ENCODE measurements around the gene IRX4.

IRX4 gene

DNA sequence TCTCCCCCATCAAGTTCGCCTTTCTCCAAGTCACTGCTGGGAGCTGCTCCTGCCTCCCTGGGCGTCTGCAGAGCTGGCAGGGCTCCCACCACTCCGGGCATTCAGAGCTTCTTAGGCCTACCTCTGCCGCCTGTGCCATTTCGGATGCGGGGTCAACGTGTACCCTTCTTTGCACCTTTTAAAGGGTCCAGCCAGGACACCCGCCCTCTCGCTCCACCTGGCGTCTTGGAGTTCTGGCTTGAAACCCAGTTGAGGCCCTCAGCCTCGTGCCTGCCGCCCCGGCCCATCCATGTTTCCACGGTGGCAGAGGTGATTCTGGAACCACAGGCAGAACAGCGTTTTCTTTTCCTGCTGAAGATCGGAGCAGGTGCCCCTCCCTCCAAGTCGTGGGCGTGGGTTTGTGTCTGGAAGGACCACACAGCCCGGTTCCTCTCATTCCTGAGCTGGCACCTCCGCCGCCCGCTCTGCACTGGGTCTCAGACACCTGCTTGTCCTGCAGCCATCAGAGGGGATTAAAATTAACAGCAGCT lies 48.6 kb downstream of the IRX4 start:
- no peak for DNase-seq

DNA sequence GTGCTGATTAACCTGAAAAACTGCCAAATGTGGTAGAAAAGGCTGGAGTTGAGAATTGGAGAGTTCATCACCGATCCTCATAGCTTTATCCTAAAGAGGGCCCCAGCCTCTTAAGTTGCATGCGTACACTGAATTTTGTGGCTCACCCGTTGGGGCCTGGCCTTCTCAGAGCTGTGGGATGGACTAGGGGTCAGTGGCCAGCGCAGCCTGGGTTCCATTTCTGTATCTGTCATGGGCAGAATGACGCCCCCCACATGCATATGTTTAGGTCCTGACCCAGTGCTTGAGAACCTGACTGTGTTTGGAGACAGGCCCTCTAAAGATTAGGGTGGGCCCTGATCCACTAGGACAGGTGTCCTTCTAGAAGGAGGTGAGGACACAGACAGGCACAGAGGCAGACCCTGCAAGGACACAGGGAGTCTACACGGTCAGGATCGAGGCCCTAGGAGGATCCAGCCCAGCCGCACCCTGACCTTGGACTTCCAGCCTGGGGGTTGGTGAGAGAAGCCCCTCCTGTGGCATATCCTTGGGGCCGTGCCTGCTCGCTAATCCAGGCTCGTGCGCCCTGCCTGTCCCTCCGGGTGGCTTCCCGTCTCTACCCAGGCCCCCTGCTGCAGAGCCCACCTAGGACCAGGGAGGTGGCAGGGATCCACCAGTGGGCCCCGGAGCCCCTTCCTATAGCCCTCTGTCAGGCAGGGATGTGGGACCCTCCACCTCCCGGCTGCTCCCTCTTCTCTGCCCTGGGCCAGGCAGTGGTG lies 49.3 kb downstream of the IRX4 start:
- no peak for DNase-seq

DNA sequence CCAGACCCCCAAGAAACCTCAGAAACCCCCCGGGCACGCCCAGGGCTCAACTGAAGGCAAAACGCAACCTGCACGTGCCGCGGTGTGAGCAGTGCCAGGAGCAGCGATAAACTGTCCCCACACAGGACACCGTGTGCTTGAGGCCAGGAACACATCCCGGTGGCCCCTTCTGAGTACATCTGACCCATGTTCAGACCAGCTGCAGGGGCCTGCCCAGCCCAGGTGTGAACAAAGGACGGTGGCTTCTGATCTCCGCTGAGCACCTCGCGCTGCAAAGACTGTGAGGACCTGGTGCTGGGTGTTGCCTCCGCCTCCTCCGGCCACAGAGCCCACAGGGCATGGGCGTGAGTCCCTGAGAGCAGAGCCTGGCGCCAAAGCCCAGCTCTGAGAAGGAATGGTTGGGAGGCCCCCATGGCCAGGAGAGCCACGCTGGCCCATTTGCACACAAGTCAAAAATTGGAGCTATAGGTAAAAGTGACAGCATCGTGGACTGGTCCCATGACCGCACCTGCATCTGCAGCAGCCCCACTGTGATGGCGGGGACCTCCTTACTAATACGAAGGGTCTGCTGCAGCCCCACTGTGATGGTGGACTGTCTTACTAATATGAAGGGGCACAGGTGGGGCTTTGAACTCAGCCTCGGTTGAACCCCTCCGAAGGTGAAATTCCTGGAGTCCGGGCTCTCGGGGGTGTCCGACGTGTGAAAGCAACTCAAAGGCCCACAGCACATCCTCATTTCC lies 50.0 kb downstream of the IRX4 start:
- no peak for DNase-seq

DNA sequence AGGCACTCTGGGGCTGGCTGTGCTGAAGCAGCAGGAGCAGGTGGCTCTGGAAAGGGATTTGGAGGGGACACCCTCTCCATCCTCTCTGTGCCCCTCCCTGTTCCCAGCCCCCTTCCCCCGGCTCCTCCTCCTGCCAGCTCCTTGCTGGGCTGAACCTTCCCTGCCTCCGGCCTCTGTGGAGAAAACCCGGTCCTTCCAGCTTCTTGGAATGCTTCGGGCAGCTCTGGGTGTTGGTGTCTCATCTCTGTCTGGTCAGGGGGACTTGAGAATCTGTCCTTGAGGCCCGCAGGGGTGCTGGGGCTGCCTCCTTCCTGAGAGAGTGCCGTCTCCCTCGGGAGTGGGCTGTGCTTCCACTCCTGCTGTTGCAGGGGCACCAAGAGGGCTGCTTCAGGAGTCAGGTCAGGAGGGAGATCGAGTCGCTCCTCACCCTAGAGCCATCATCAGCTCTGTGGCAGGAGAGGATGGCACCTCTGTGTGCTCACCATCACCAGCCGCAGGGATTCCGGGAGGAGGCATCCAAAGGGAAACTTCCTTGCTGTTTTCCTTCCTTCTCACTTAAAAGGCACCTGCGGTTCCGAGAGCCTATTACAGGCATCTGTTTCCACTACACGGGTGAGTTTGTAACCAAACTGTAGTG lies 50.9 kb downstream of the IRX4 start:
- no peak for DNase-seq

DNA sequence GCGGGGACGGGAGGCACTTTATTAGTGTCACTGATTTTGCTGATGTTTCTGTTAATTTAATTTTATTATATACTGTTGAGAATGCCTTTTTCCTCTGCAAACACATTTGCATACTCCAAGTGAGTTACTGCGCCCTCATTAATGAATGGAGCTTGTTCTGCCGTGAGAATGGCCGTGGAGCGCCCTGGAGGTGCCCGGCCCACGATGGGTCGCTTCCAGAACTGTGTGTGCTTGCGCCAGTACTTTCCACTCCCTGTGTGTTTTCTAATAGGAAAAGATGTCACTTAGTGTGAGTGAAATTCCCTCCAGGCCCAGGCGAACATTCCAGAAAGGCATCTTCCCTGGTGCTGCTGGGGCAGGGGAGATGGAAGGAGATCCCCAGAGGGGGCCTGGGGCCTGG lies 51.5 kb downstream of the IRX4 start:
- DNase-seq, result no peak

DNA sequence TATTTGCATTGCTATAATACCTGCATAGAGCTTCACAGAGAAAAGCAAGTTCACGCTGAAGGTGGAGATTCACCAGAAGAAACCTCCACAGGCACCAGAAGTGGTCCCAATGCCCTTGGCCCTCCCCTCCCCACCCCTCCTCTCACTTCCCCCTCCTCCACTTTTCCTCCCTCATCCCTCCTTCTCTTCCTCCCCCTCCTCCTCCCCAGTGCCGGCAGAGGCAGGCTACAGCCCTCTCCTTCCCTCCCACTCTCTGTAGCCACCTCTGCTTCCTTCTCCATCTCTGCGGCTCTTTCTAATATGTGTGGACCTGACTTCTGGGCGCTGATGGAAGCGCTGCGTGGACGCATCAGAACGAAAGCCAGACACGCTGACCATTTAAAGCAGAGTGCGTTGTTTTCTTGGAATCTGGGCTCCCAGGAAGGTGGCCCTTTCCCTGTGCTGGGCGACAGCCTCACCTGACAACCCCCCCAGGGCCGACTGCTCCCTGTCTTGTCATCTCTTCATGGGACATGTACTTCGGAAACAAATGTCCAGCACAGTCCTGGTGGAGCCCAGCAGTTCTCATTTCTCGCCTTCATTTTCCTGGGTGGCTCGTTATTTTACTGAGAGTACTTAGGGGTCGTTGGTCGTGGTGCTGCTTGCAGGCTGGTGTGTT lies 52.0 kb downstream of the IRX4 start:
- no peak for DNase-seq

DNA sequence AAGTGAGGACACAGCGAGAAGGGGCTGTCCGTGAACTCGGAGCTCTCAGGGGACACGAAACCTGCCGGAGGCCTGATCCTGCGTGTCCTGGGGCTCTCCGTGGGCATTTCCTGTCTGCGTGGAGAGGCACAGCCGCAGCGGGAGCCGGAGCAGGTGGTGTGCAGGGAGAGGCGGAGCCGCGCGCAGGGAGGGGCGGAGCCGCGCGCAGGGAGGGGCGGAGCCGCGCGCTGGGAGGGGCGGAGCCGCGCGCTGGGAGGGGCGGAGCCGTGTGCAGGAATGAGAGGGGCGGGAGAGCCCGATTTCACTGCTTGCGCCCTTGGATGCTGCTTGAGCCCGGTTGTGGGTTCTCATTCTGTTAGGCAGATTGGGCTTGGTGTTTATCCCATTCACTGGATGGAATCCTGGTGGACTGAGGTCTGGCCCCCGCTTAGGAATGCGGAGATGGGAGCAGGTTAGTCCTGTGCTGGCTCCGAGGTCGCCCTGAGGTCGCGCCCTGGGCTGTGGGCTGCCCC lies 54.8 kb downstream of the IRX4 start:
- no peak for DNase-seq

All from NCI-H1694 (cell line).